Measurements from ENCODE around the gene XCL2. TPM values are rescaled to one million over a fixed set of nuclear protein-coding genes. Genes with fewer than 3 reads are reported as not detected.

XCL2 gene
- total RNA-seq, 1 experiment from 2014 or later: not detected

DNA sequence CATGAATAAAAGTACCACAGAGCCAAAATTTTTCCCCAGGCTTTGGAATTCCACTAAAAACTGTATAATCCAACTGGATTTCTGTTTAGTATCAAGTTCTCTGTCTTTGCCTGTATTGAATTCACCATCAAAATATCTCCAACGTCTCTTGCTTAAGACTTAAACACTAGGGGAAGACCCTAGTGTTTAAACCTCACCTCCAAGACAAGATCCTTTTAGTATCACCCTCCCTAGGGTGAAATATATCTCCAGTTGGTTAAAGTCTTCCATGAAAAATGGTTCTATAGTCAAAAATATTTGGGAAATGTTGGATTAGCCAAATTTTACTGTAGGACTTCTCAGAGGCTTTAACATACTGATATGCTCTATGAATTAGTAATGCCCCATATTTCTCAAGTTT lies 24.5 kb upstream of the XCL2 start:
- H3K36me3 ChIP-seq (ENCODE audit: insufficient read depth, low read length): no peaks in the 10 kb centered on the region
- H3K79me2 ChIP-seq (ENCODE audit: low read length): no peaks in the 10 kb centered on the region
- no peak overlapping the region for H3K4me3 ChIP-seq (ENCODE audit: low read length)
- no peaks in the 10 kb centered on the region for H3K27me3 ChIP-seq (ENCODE audit: low read length)
- no peak overlapping the region for H3K9ac ChIP-seq (ENCODE audit: low read length)
- no peaks in the 10 kb centered on the region for H3K9me2 ChIP-seq (replicated peaks; ENCODE audit: insufficient read depth, low read length)
- no peak for DNase-seq
- no peaks in the 10 kb centered on the region for H3K9me3 ChIP-seq (ENCODE audit: low read length)
- no peaks in the 10 kb centered on the region for H3K4me1 ChIP-seq (ENCODE audit: low read length)
- H4K20me1 ChIP-seq (ENCODE audit: insufficient read depth, low read depth, low read length): no peaks in the 10 kb centered on the region
- no peak overlapping the region for H3K4me2 ChIP-seq (ENCODE audit: low read depth, low read length, poor library complexity, severe bottlenecking)
- H2AFZ ChIP-seq (ENCODE audit: low read length): no peak overlapping the region
- H3K27ac ChIP-seq (ENCODE audit: low read length): no peak overlapping the region

DNA sequence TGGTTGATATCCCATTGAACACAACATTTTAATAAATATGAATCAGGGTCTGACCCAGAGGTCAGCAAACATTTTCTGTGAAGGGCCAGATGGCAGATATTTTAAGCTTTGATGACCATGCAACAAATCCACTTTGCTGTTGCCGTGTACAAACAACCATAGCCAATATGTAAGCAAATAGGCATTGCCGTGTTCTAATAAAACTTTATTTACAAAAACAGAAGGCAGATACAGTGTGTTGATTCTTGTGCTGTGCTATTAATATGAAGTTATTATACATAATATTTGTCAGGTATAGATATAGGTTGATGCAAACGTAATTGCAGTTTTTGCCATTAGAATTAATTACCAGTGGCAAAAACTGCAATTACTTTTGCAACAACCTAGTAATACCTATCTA lies 23.8 kb upstream of the XCL2 start:
- Histone ChIP-seq H3K4me2 (ENCODE audit: low read depth, low read length, poor library complexity, severe bottlenecking) (no peak overlapping the region), H3K36me3 (ENCODE audit: insufficient read depth, low read length) (no peaks in the 10 kb centered on the region), H3K9ac (ENCODE audit: low read length) (no peak overlapping the region), H3K79me2 (ENCODE audit: low read length) (no peaks in the 10 kb centered on the region), H3K4me3 (ENCODE audit: low read length) (no peak overlapping the region), H3K27me3 (ENCODE audit: low read length) (no peaks in the 10 kb centered on the region), H2AFZ (ENCODE audit: low read length) (no peak overlapping the region), H3K9me3 (ENCODE audit: low read length) (no peaks in the 10 kb centered on the region), H3K27ac (ENCODE audit: low read length) (no peak overlapping the region), H3K4me1 (ENCODE audit: low read length) (no peaks in the 10 kb centered on the region), H4K20me1 (ENCODE audit: insufficient read depth, low read depth, low read length) (no peaks in the 10 kb centered on the region), H3K9me2 (replicated peaks; ENCODE audit: insufficient read depth, low read length) (no peaks in the 10 kb centered on the region)
- no peak for DNase-seq

DNA sequence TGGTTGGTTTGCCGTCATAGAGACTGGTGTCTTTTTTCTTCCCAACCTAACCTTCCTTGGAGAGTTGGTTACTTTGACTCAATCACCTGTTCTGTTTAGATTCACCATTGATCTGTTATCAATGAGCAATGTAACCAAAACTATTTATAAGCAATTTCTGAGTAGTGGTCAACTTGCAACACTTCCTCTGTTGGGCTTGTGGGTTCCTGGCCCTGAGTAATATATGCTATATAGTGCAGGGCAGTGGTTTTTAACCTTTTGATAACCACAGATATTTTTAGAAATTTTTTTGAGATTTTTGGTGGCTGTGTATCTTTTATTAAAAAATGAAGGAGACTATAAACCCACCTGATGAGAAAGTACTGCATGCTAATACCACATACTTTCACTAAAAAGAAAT lies 23.2 kb upstream of the XCL2 start:
- no peak overlapping the region for H3K9ac ChIP-seq (ENCODE audit: low read length)
- DNase-seq: no peak

DNA sequence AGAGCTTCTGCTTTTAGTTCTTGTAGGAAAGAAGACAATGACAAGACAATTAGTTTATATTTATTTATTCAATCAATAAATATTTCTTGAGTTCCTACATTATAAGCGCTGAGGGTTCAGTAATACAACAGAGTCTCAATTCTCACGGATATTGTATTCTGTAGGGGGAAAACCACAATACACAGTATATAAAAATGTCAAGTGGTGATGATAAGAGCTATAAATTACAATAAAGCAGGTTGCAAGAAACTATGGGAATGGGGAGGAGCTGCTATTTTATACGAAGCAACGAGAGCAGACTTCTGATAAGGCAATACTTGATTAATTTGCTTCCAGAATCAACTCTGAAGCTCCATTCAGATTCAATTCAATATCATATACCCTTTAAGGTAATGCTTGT lies 22.0 kb upstream of the XCL2 start:
- no peak overlapping the region for H3K9ac ChIP-seq (ENCODE audit: low read length)
- no peak for DNase-seq
- H3K79me2 ChIP-seq (ENCODE audit: low read length): no peaks in the 10 kb centered on the region
- no peak overlapping the region for H3K27ac ChIP-seq (ENCODE audit: low read length)
- H3K9me3 ChIP-seq (ENCODE audit: low read length): no peaks in the 10 kb centered on the region
- no peaks in the 10 kb centered on the region for H4K20me1 ChIP-seq (ENCODE audit: insufficient read depth, low read depth, low read length)
- no peaks in the 10 kb centered on the region for H3K27me3 ChIP-seq (ENCODE audit: low read length)
- H3K4me2 ChIP-seq (ENCODE audit: low read depth, low read length, poor library complexity, severe bottlenecking): no peak overlapping the region
- H3K36me3 ChIP-seq (ENCODE audit: insufficient read depth, low read length): no peaks in the 10 kb centered on the region
- H3K4me3 ChIP-seq (ENCODE audit: low read length): no peak overlapping the region
- no peak overlapping the region for H2AFZ ChIP-seq (ENCODE audit: low read length)
- no peaks in the 10 kb centered on the region for H3K9me2 ChIP-seq (replicated peaks; ENCODE audit: insufficient read depth, low read length)
- no peaks in the 10 kb centered on the region for H3K4me1 ChIP-seq (ENCODE audit: low read length)

More for the DNA sequence above, 23.2 kb upstream of the XCL2 start:
- Histone ChIP-seq H3K9me3 (ENCODE audit: low read length) (no peaks in the 10 kb centered on the region), H3K9me2 (replicated peaks; ENCODE audit: insufficient read depth, low read length) (no peaks in the 10 kb centered on the region), H2AFZ (ENCODE audit: low read length) (no peak overlapping the region), H3K36me3 (ENCODE audit: insufficient read depth, low read length) (no peaks in the 10 kb centered on the region), H4K20me1 (ENCODE audit: insufficient read depth, low read depth, low read length) (no peaks in the 10 kb centered on the region), H3K4me2 (ENCODE audit: low read depth, low read length, poor library complexity, severe bottlenecking) (no peak overlapping the region), H3K4me3 (ENCODE audit: low read length) (no peak overlapping the region), H3K27me3 (ENCODE audit: low read length) (no peaks in the 10 kb centered on the region), H3K79me2 (ENCODE audit: low read length) (no peaks in the 10 kb centered on the region), H3K27ac (ENCODE audit: low read length) (no peak overlapping the region), H3K4me1 (ENCODE audit: low read length) (no peaks in the 10 kb centered on the region)

DNA sequence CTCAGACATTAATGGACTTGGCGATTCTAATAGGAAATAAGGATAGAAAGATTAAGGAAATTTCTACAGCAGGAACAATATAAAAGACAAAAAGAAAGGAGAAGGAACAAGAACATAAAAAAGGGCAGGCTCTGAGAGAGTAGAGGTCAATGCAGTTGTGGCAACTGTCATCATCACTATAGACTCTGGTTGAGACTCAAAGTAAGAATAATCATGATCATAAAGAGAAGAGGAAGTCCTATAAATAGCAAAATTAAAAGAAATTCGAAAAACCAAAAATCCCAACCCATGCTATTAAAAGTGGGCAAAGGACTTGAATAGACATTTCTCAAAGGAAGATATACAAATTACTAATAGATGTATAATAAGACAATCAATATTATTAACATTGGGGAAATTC lies 18.2 kb upstream of the XCL2 start:
- H3K4me2 ChIP-seq (ENCODE audit: low read depth, low read length, poor library complexity, severe bottlenecking): no peak overlapping the region
- H3K27me3 ChIP-seq (ENCODE audit: low read length): no peaks in the 10 kb centered on the region
- H4K20me1 ChIP-seq (ENCODE audit: insufficient read depth, low read depth, low read length): no peaks in the 10 kb centered on the region
- no peaks in the 10 kb centered on the region for H3K9me3 ChIP-seq (ENCODE audit: low read length)
- DNase-seq: no peak
- no peaks in the 10 kb centered on the region for H3K4me1 ChIP-seq (ENCODE audit: low read length)
- no peaks in the 10 kb centered on the region for H3K9me2 ChIP-seq (replicated peaks; ENCODE audit: insufficient read depth, low read length)
- H3K27ac ChIP-seq (ENCODE audit: low read length): no peak overlapping the region
- no peak overlapping the region for H2AFZ ChIP-seq (ENCODE audit: low read length)
- no peak overlapping the region for H3K4me3 ChIP-seq (ENCODE audit: low read length)
- no peaks in the 10 kb centered on the region for H3K36me3 ChIP-seq (ENCODE audit: insufficient read depth, low read length)
- H3K9ac ChIP-seq (ENCODE audit: low read length): no peak overlapping the region
- no peaks in the 10 kb centered on the region for H3K79me2 ChIP-seq (ENCODE audit: low read length)

DNA sequence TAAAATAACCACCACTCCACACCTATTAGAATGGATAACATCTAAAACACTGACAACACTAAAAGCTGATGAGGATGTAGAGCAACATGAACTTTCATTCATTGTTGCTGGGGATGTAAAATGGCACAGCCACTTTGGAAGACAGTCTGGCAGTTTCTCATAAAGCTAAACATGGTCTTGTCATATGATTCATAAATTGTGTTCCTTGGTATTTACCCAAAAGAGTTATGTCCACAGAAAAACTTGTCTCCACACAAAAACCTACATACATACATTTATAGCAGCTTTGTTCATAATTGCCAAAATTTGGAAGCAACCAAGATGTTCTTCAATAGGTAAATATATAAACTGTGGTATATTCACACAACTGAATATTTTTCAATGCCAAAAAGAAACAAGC lies 16.6 kb upstream of the XCL2 start:
- no peak overlapping the region for H2AFZ ChIP-seq (ENCODE audit: low read length)
- no peak overlapping the region for H3K4me2 ChIP-seq (ENCODE audit: low read depth, low read length, poor library complexity, severe bottlenecking)
- H3K79me2 ChIP-seq (ENCODE audit: low read length): no peaks in the 10 kb centered on the region
- DNase-seq: no peak
- H3K4me1 ChIP-seq (ENCODE audit: low read length): no peaks in the 10 kb centered on the region
- H3K27ac ChIP-seq (ENCODE audit: low read length): no peak overlapping the region
- no peak overlapping the region for H3K4me3 ChIP-seq (ENCODE audit: low read length)
- no peaks in the 10 kb centered on the region for H3K36me3 ChIP-seq (ENCODE audit: insufficient read depth, low read length)
- H4K20me1 ChIP-seq (ENCODE audit: insufficient read depth, low read depth, low read length): no peaks in the 10 kb centered on the region
- H3K9ac ChIP-seq (ENCODE audit: low read length): no peak overlapping the region
- H3K27me3 ChIP-seq (ENCODE audit: low read length): no peaks in the 10 kb centered on the region
- H3K9me2 ChIP-seq (replicated peaks; ENCODE audit: insufficient read depth, low read length): no peaks in the 10 kb centered on the region
- no peaks in the 10 kb centered on the region for H3K9me3 ChIP-seq (ENCODE audit: low read length)

DNA sequence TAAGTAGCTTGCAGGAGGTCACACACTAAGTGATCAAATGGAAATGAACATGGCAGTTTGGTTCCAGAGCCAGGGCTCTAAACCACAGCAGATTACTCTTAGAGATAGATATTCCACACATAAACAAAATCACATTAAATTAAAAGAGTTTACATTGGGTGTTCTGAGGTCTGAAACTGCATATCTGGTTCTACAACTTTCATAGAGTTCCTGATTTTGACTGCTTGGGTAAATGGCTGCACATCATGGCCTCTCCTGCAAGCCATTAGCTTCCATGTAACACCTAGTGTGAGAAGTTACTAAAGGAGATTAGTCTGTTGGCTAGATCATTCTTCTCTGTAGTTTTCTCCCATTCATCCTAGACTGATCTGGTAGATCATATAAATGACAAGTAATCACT lies 12.8 kb upstream of the XCL2 start:
- Histone ChIP-seq H3K79me2 (ENCODE audit: low read length) (no peaks in the 10 kb centered on the region), H3K4me2 (ENCODE audit: low read depth, low read length, poor library complexity, severe bottlenecking) (no peak overlapping the region), H3K9me3 (ENCODE audit: low read length) (no peaks in the 10 kb centered on the region), H4K20me1 (ENCODE audit: insufficient read depth, low read depth, low read length) (no peaks in the 10 kb centered on the region), H3K9ac (ENCODE audit: low read length) (no peak overlapping the region), H3K9me2 (replicated peaks; ENCODE audit: insufficient read depth, low read length) (no peaks in the 10 kb centered on the region), H2AFZ (ENCODE audit: low read length) (no peak overlapping the region), H3K27me3 (ENCODE audit: low read length) (no peaks in the 10 kb centered on the region), H3K27ac (ENCODE audit: low read length) (no peak overlapping the region), H3K4me1 (ENCODE audit: low read length) (no peaks in the 10 kb centered on the region), H3K36me3 (ENCODE audit: insufficient read depth, low read length) (no peaks in the 10 kb centered on the region), H3K4me3 (ENCODE audit: low read length) (no peak overlapping the region)
- DNase-seq: no peak

DNA sequence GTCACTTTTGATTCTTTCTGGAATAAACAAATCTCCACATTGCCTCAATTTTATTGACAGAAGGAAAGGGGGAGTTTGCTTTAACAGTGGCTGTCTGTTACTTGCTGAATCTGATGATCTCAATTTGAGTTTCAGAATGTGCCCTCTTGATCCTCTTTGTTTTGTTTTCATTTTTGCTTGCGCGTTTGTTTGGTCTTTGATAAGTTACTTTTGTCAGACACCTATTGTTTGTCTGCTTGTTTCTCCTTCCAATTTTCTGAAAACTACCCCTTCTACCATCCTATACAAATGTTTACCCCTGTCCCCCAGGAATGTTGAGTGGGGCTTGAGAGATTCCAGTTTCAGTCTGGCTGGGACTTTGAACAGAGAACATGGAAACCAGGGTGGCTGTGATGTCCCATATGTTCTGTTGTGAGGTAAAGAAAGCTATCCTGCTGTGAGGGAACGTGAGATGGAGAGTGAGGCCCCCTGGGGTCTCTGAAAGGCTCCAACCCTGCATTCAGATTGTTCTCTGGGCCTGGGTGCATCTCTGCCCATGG lies 11.8 kb upstream of the XCL2 start:
- no peak for DNase-seq
- Histone ChIP-seq H3K9me3 (ENCODE audit: low read length) (no peaks in the 10 kb centered on the region), H4K20me1 (ENCODE audit: insufficient read depth, low read depth, low read length) (no peaks in the 10 kb centered on the region), H3K4me3 (ENCODE audit: low read length) (no peak overlapping the region), H3K79me2 (ENCODE audit: low read length) (no peaks in the 10 kb centered on the region), H3K9me2 (replicated peaks; ENCODE audit: insufficient read depth, low read length) (no peaks in the 10 kb centered on the region), H2AFZ (ENCODE audit: low read length) (no peak overlapping the region), H3K9ac (ENCODE audit: low read length) (no peak overlapping the region), H3K27ac (ENCODE audit: low read length) (no peak overlapping the region), H3K4me1 (ENCODE audit: low read length) (no peaks in the 10 kb centered on the region), H3K4me2 (ENCODE audit: low read depth, low read length, poor library complexity, severe bottlenecking) (no peak overlapping the region), H3K36me3 (ENCODE audit: insufficient read depth, low read length) (no peaks in the 10 kb centered on the region), H3K27me3 (ENCODE audit: low read length) (no peaks in the 10 kb centered on the region)

Measured in Karpas-422 (cell line).